Frontal cortex (tissue), 4 donors: Measurements from ENCODE around the gene TPK1. TPM values are rescaled to one million over a fixed set of nuclear protein-coding genes. Genes with fewer than 3 reads are reported as not detected.
"Not testable (repeated sequence)": the region's sequence is repeated elsewhere in the genome, so short reads cannot be mapped to it uniquely, and the experiment has no call there.

Experiments
- DNase-seq, 2 donors: peaks; one replicate each; pipeline ENCODE4 v3.0.0; 2012; ENCODE audit warnings: low spot score in 2 of 2
- FAIRE-seq: peaks from 2 replicates; lab custom pipeline; 2012; peaks lifted over from hg19 to GRCh38; lab: Jason Lieb, UNC
- total RNA-seq: library from RNA; depleted of rRNA; stranded (reverse); fragments of >200 nt; gene quantifications from one replicate; pipeline ENCODE4 v1.2.3, GENCODE V29; 2014
- donor health status: control.
- donor health status: control.
- donor health status: control.

TPK1 gene
- total RNA-seq, 1 donor from 2014 or later = 7.3 TPM

DNA sequence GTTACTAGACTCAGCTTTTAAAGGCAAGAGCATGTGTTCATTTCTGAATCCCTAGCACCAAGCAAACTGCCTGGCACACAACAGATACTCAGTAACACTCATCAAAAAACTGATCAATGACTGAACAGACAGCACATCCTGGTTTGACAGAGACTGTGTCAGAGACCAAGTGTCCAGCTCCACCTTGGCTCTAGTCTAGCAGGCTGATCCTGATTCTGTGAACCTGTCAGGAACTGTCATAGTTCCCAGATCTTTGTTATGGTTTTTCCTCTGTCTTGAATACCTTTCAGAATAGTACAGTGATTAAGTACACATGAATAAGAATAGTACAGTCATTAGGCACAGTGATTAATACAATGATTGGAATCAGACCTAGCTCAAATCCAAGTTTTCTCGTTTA is 53.0 kb downstream of the TPK1 start:
- no peak for DNase-seq
- no peak for FAIRE-seq

DNA sequence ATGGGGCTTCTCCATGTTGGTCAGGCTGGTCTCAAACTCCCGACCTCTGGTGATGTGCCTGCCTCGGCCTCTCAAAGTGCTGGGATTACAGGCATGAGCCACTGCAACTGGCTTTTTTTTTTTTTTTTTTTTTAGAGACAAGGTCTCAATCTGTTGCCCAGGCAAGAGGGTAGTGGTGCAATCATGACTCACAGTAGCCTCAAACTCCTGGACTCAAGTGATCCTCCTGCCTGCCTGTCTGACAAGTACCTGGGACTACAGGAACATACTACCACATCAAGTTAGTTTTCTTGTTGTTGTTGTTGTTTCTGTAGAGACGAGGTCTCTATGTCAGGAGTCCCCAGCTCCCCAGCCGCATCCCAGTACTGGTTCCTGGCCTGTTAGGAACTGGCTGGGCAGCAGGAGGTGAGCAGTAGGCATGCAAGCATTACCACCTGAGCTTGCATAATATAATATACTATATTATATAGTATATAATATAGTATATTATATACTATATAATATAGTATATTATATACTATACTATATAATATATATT is 55.7 kb downstream of the TPK1 start:
- DNase-seq (no peak), FAIRE-seq (no peak)

DNA sequence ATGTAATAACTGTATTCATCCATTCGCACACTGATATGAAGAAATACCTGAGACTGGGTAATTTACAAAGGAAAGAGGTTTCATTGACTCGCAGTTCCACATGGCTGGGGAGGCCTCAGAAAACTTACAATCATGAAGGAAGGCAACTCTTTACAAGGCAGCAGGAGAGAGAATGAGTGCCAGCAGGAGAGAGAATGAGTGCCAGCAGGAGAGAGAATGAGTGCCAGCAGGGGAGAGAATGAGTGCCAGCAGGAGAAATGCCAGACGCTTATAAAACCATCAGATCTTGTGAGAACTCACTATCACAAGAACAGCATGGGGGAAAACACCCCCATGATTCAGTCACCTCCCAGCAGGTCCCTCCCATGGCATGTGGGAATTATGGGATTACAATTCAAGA is 58.0 kb downstream of the TPK1 start:
- not testable (repeated sequence) for DNase-seq, FAIRE-seq

DNA sequence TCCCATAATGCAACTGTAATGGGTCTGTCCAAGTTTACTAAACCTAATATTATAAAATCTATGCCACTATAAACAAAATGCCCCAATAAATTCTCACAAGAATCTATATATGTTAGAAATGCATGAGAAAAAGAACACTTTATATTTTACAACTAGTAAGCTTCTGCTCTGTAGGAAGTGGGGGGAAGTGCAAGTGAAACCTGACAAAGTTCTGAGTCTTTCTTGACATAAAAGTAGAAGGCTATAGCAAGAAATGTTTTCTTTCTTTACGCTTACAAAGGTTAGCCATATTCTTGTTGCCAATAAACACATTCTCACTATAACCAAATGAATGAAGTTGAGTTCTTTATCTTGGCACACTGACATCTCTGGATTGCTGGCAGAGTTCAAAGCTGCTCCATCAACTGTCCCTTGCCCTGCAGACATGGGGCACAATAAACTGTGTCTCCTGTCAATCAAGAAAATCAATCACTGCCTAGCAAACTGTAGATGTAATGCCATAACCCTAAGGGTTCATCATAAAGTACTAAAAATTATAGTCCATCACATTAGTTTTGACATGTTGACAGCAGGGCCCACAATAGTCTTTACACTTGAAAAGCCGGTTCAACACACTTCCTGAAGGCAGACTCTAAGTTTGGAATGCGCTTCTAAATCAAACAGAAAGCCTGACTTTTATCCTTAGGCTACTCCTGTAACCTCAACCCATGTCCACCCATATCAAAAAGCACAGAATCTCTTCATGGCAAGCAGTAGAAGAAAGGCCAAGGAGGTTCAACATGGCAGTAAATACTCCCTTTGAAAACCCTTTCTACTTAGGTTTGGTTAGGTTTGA is 58.6 kb downstream of the TPK1 start:
- FAIRE-seq = no peak
- DNase-seq = no peak

DNA sequence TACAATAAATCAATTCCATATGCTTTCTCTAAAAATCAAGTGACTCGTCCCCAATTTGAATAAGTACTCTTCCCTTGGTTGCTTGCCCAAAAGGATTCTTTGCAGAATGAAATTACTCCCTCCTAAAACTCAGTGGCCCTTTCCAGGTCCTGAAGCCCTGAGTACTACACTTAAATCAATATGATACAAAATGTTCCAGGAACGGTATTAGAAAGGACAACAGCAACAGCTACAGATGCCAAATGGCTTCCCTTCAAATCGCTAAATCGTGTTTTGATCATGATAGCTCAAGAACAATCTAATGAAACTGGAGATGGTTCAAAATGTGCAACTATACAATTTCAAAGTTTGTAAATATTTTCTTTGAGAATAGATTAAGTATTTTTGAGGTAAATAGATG is 59.4 kb downstream of the TPK1 start:
- FAIRE-seq (no peak), DNase-seq (no peak)

DNA sequence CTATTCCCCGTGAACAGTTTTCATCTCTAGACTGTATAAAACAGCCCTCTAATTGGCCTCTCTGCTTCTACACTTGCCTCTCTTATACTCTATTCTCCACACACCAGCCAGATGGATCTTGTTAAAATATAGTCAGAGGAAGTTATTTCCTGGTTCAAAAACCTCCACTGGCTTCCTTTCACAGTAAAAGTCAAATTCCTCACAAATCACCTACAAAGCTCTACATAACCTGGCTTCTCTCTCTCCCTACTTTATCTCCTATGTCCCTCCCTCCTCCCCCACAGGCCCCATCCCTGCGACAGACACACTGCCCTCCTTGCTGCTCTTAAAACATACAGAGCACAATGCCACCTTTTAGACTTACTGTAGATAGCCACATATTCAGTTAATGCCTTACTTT is 60.1 kb downstream of the TPK1 start:
- no peak for DNase-seq
- FAIRE-seq = no peak

DNA sequence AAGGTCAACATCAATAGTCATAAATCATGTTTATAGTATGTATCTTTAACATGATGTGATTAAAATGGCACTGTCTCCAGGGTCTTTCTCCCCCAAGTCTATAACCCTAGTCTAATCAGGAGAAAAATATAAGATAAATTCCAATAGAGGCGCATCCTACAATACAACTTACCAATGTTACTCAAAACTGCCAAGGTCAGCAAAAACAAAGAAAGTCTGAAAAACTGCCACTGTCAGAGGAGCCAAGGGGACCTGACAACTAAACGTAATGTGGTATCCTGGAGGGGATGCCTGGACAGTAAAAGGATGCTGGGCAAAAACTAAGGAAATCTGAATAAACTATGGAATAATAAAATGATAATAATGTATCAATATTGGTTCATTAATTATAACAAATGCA is 63.9 kb downstream of the TPK1 start:
- DNase-seq (no peak), FAIRE-seq (no peak)

DNA sequence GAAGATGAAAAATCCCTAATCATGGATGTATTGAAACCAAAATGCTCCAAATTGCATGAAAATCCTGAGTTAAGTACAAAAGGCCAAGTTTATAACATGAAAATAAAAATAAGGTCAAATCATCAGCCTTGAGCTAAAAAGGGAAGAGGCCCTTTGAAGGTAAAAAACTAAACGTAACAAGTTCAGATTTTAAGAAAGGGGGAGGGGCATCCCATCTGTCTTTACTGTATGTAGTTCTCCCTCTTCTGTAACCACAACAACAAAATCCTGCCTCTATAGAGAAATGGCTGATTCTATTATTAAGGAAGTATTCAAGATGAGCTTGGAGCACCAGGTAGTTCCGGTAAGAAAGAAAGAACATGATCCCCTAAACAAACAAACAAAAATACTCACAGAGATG is 64.7 kb downstream of the TPK1 start:
- FAIRE-seq (no peak), DNase-seq (no peak)

DNA sequence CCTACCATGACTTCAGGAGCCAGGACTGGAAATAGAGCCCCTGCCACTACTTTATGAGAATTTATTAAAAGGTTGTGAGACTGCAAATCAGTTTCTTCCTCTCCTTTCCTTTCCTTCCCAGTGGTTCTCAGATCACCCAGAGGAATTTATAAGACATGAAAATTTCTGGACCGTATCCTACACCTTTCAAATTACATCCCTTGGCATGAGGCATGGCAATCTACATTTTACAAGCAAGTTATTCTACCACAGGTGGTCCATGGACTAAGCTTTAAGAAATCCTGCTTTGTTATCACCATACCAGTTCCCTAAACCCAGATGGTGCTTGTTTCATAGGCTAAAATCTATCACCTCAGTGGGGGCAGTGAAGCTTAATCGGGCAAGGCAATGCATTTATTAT is 66.5 kb downstream of the TPK1 start:
- no peak for DNase-seq
- FAIRE-seq = no peak

DNA sequence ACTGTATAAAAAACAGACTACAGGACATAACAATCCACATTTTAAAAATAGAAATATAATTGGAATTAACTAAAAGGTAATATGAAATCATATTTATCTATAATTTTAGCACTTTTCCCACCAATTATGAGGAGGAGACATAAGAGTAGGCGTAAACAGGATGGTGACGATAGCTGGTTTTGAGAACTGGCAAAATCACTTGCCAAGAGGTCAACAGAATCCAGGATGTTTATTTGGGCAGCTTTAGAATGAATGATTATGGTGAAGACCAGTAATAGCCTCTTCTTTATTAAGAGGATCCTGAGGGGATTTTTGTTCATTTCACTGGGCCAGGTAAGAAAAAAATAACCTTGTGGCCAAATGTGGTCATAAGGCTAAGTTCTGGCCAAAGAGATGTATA is 67.2 kb downstream of the TPK1 start:
- no peak for FAIRE-seq
- no peak for DNase-seq

DNA sequence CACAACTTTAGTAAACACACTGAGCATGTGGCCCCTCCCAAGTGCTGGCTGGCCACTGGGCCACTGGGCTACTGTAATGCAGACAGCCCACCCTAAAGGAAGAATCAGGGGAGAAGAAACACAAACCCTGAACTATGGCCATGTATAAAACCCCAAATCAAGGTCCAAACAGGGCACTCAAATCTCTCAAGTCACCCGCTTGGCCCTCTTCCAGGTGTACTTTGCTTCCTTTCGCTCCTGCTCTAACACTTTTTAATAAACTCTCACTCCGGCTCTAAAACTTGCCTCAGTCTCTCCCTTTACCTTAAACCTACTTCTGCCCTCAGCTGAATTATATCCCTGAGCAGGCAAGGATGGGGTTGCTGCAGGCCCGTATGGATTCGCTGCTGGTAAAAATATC is 72.6 kb downstream of the TPK1 start:
- FAIRE-seq (no peak), DNase-seq (no peak)

DNA sequence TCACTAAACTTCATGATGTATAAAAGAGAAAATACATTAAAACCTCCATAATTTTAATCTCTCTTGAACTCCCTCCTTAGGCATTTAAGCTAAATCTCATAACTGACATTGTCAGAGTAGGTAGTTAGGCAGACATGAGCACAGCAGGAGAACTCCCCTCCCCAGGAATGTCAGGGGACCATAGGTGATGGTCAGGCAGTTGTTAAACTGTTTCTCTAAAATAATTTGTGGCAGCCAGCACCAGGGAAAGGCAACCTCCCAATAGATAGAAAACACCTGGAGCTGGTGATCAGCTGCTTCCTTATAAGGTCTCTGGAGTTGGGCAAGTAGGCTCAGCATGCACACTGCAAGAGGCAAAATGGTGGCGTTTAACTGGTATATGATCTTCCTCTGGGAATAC is 73.0 kb downstream of the TPK1 start:
- no peak for FAIRE-seq
- DNase-seq = no peak

DNA sequence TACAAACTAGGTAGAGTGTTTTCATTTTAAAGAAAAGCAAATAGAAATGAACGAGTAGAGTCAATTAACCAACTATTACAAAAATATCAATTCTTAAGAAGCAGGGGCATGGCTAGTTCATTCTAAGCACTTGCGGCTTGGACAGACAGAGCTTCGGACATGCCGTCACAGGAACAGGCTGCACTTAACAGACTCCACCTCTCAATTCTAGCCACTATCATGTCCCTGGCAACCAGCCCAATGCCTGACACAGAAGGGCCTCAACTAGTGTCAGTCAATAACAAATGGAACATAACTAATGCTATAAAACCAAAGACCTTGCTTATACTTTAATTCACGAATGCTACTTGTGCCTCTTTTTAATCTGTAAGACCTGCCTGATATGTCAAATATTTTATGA is 74.4 kb downstream of the TPK1 start:
- DNase-seq = no peak
- no peak for FAIRE-seq

DNA sequence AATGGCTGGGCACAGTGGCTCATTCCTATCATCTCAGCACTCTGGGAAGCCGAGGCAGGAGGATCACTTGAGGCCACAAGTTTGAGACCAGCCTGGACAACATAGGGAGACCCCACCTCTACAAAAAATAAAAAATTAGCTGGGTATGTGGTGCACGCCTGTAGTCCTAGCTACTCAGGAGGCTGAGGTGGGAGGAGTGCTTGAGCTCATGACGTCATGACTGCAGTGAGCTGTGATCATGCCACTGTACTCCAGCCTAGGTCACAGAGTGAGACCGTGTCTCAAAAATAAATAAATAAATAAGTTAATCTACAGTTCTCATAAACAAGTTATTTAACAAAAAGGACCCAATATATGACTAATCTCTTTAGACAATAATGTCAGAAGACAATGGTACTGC is 76.2 kb downstream of the TPK1 start:
- DNase-seq = no peak
- no peak for FAIRE-seq

DNA sequence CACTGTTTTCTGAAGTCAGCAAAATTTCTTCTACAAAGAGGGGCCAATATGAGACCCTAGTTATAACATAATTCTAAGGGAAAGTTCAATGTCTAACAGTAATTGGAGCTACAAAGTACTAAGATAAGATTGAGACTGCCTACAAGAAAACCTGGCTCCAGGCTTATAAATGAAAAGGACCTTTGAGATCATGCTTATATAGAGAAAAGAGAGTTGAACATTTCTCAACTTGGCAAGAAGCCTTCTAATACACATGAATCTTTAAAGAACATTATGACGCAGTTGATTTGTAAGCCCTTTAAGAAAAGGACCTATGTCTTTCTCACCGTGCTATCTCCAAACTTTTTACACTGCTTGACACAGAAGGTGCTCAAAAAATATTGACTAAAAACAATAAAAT is 87.9 kb downstream of the TPK1 start:
- no peak for FAIRE-seq
- DNase-seq = no peak

DNA sequence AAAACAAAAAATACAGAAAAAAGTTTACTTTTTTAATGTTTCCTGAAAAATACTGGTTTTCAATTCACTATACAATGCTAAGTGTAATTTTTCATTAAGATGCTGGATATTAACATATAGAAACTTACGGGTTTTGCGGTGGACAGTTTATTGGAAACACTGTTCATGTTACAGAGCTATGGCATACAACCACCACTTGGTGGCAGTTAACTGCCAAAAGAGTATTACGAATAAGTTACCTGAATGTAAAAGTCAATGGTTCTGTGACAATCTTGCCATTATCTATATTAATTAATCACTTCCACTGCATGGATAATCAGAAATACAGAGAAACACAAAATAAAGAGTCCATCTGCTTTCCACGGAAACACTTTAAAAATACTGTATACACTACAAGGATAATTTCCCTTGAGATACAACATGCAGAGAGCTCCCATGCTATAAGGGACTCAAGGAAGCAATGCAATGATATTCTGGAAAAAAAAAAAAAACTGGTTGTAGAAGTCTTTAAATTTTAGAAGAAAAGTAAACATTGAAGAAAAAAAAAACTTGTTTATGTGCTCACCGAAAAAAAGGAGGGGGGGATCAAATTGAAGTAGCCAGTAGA is 97.0 kb downstream of the TPK1 start:
- DNase-seq = no peak

DNA sequence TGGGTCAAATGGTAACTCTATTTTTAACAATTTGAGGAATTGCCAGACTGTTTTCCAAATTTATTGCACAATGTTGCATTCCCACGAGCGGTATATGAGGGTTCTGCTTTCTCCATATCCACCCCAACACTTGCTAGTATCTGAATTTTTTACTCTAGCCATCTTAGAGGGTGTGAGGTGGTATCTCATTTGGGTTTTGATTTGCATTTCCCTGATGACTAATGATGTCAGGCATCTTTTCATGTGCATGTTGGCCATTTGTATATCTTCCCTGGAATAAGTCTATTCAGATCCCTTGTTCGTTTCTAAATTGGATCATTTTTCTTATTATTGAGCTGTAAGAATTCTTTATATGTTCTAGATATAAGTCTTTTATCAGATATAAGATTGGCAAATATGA is 97.7 kb downstream of the TPK1 start:
- FAIRE-seq (no peak), DNase-seq (no peak)

More for the DNA sequence above, 97.0 kb downstream of the TPK1 start:
- no peak for FAIRE-seq

DNA sequence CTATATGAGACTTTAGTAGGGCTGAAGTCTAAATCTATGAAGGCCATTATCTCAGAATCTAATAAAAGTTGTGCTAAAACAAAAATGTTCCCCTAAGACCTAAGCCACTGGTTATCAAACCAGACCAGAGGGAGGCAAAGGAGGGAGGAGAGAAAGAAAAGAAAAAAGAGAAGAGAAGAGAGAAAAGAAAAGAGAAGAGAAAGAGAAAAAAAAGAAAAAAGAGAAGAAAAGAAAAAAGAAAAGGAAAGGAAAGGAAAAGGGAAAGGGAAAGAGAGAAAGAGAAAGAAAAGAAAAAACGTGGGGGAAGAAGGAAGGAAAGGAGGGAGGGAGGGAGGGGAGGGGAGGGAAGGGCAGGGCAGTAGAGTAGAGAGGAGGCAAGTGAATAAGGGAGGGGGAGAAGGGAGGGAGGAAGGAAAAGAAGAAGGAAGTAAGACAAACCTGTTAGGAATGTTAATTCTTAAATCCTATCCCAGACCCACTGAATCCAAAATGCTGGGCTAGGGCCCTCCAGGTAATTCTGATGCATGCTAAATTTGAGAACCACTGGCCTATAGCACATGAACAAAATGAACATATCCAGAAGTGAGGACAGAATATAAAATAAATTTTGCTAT is 98.9 kb downstream of the TPK1 start:
- FAIRE-seq = no peak
- no peak for DNase-seq

DNA sequence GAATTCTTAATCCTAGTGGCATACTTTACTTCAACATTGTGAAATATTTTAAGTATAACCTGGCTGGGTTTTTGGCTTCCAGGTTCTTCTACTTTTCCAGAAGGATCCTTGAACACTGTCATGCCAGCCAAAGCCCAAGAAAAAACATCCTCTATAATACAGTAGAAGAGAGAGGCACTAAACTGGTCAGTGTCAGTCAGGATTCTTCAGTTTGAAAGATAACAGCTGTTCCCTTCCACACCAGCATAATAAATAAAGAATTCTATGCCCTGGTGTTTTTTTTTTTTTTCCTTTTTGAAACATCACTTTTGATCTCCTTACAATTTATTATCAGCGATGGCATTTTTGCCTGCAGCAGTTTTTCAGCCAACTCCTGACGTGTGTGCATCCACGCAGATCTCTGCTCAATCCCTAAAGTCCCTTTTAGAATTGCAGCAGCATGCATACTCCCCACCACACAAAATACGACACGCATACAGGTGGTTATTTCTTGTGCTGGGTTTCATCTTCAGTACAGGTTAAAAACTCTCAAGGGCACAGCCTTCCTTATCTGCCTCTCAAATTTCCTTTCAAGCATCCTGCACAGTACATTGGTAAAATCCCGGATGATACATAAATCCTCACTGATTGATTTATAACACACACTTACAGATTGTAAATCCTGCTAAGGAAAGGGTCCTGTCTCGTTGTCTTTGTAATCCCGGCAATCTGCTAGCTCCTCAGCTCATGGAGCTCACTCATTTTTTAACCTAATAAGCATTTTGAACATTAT is 100.2 kb downstream of the TPK1 start:
- no peak for FAIRE-seq
- no peak for DNase-seq

DNA sequence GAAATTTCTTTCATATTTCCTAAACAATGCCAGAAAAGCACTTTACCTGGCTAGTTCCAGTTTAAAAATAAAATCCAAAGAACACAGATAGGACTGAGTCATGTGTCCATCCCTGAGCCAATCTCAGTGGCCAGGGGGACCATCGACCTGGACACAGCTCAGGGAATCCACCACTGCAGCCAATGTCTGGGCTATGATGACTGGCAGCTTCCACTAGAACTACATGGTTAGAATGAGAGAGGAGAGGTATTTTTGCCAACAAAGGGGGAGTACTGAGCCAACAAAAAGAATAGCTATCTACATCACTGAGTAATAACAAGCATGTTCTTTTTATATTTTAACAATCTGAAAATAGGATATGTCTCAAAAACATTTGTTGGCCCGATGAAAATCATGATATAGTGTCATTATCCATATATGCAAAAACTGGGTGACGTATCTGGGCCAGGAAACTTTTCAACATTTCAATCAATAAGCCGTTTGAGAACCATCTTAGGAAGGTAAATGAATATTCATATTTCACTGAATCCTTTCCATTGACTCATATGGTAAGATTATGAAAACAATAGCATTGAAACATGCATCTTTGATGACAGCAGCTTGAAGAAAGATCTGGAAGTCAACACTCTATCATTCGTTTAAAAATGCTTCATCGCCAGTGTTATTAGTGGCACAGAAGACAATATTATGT is 104.0 kb downstream of the TPK1 start:
- FAIRE-seq (no peak), DNase-seq (no peak)
